Measurements from ENCODE around the gene EEA1.

EEA1 gene

GRCh38 chr12:92732716-92733115, 196.4 kb downstream of the EEA1 start:
- no peak overlapping the region for H3K27ac ChIP-seq (ENCODE audit: low read depth, low read length)
- no peak overlapping the region for H3K4me3 ChIP-seq (ENCODE audit: low read depth, low read length)
- no peak overlapping the region for H3K9ac ChIP-seq (ENCODE audit: low read length)
- no peaks in the 10 kb centered on the region for H3K27me3 ChIP-seq (ENCODE audit: control insufficient read depth, insufficient read depth, low read length)
- H3K36me3 ChIP-seq (ENCODE audit: control insufficient read depth, insufficient read depth, low read length): no peaks in the 10 kb centered on the region
- H3K4me1 ChIP-seq (ENCODE audit: control insufficient read depth, insufficient read depth, low read length): no peaks in the 10 kb centered on the region
- no peaks in the 10 kb centered on the region for H3K9me3 ChIP-seq (ENCODE audit: control insufficient read depth, insufficient read depth, low read depth, low read length)

GRCh38 chr12:92732216-92732615, 196.9 kb downstream of the EEA1 start:
- H3K4me3 ChIP-seq (ENCODE audit: low read depth, low read length): no peak overlapping the region
- H3K27ac ChIP-seq (ENCODE audit: low read depth, low read length): no peak overlapping the region
- no peaks in the 10 kb centered on the region for H3K9me3 ChIP-seq (ENCODE audit: control insufficient read depth, insufficient read depth, low read depth, low read length)
- no peaks in the 10 kb centered on the region for H3K27me3 ChIP-seq (ENCODE audit: control insufficient read depth, insufficient read depth, low read length)
- H3K9ac ChIP-seq (ENCODE audit: low read length): no peak overlapping the region
- no peaks in the 10 kb centered on the region for H3K36me3 ChIP-seq (ENCODE audit: control insufficient read depth, insufficient read depth, low read length)
- H3K4me1 ChIP-seq (ENCODE audit: control insufficient read depth, insufficient read depth, low read length): no peaks in the 10 kb centered on the region

GRCh38 chr12:92730758-92731157, 198.3 kb downstream of the EEA1 start:
- Histone ChIP-seq H3K36me3 (ENCODE audit: control insufficient read depth, insufficient read depth, low read length) (no peaks in the 10 kb centered on the region), H3K9me3 (ENCODE audit: control insufficient read depth, insufficient read depth, low read depth, low read length) (no peaks in the 10 kb centered on the region), H3K27ac (ENCODE audit: low read depth, low read length) (no peak overlapping the region), H3K4me3 (ENCODE audit: low read depth, low read length) (no peak overlapping the region), H3K9ac (ENCODE audit: low read length) (no peak overlapping the region), H3K27me3 (ENCODE audit: control insufficient read depth, insufficient read depth, low read length) (no peaks in the 10 kb centered on the region), H3K4me1 (ENCODE audit: control insufficient read depth, insufficient read depth, low read length) (no peaks in the 10 kb centered on the region)

GRCh38 chr12:92729773-92730305, 199.3 kb downstream of the EEA1 start:
- no peak overlapping the region for H3K27ac ChIP-seq (ENCODE audit: low read depth, low read length)
- H3K4me3 ChIP-seq (ENCODE audit: low read depth, low read length): no peak overlapping the region
- H3K9ac ChIP-seq (ENCODE audit: low read length): no peak overlapping the region
- H3K4me1 ChIP-seq (ENCODE audit: control insufficient read depth, insufficient read depth, low read length): no peaks in the 10 kb centered on the region
- peaks cover 3% of the 10 kb centered on the region for H3K9me3 ChIP-seq (ENCODE audit: control insufficient read depth, insufficient read depth, low read depth, low read length)
- H3K36me3 ChIP-seq (ENCODE audit: control insufficient read depth, insufficient read depth, low read length): no peaks in the 10 kb centered on the region
- no peaks in the 10 kb centered on the region for H3K27me3 ChIP-seq (ENCODE audit: control insufficient read depth, insufficient read depth, low read length)

- H3K36me3 ChIP-seq (ENCODE audit: control insufficient read depth, insufficient read depth, low read length): no peaks in the 10 kb centered on the region
- no peak overlapping the region for H3K9ac ChIP-seq (ENCODE audit: low read length)
- no peaks in the 10 kb centered on the region for H3K4me1 ChIP-seq (ENCODE audit: control insufficient read depth, insufficient read depth, low read length)
- no peak overlapping the region for H3K27ac ChIP-seq (ENCODE audit: low read depth, low read length)
- peaks cover 9% of the 10 kb centered on the region for H3K9me3 ChIP-seq (ENCODE audit: control insufficient read depth, insufficient read depth, low read depth, low read length)
- no peak overlapping the region for H3K4me3 ChIP-seq (ENCODE audit: low read depth, low read length)
- no peaks in the 10 kb centered on the region for H3K27me3 ChIP-seq (ENCODE audit: control insufficient read depth, insufficient read depth, low read length)
Measured at GRCh38 chr12:92726850-92727249, 202.2 kb downstream of the EEA1 start.

GRCh38 chr12:92722897-92723296, 206.2 kb downstream of the EEA1 start:
- Histone ChIP-seq H3K36me3 (ENCODE audit: control insufficient read depth, insufficient read depth, low read length) (no peaks in the 10 kb centered on the region), H3K9ac (ENCODE audit: low read length) (no peak overlapping the region), H3K9me3 (ENCODE audit: control insufficient read depth, insufficient read depth, low read depth, low read length) (peaks cover 9% of the 10 kb centered on the region), H3K27me3 (ENCODE audit: control insufficient read depth, insufficient read depth, low read length) (no peaks in the 10 kb centered on the region), H3K27ac (ENCODE audit: low read depth, low read length) (no peak overlapping the region), H3K4me1 (ENCODE audit: control insufficient read depth, insufficient read depth, low read length) (no peaks in the 10 kb centered on the region; the same call in 1 of the 2 replicates), H3K4me3 (ENCODE audit: low read depth, low read length) (no peak overlapping the region)

GRCh38 chr12:92721656-92722055, 207.4 kb downstream of the EEA1 start:
- Histone ChIP-seq H3K9me3 (ENCODE audit: control insufficient read depth, insufficient read depth, low read depth, low read length) (peaks cover 9% of the 10 kb centered on the region), H3K4me3 (ENCODE audit: low read depth, low read length) (no peak overlapping the region), H3K27ac (ENCODE audit: low read depth, low read length) (no peak overlapping the region), H3K36me3 (ENCODE audit: control insufficient read depth, insufficient read depth, low read length) (no peaks in the 10 kb centered on the region), H3K27me3 (ENCODE audit: control insufficient read depth, insufficient read depth, low read length) (no peaks in the 10 kb centered on the region), H3K4me1 (ENCODE audit: control insufficient read depth, insufficient read depth, low read length) (peaks cover 4% of the 10 kb centered on the region), H3K9ac (ENCODE audit: low read length) (no peak overlapping the region)

GRCh38 chr12:92721130-92721529, 208.0 kb downstream of the EEA1 start:
- Histone ChIP-seq H3K36me3 (ENCODE audit: control insufficient read depth, insufficient read depth, low read length) (no peaks in the 10 kb centered on the region), H3K9ac (ENCODE audit: low read length) (no peak overlapping the region), H3K27ac (ENCODE audit: low read depth, low read length) (no peak overlapping the region), H3K4me1 (ENCODE audit: control insufficient read depth, insufficient read depth, low read length) (peaks cover 6% of the 10 kb centered on the region), H3K4me3 (ENCODE audit: low read depth, low read length) (no peak overlapping the region), H3K9me3 (ENCODE audit: control insufficient read depth, insufficient read depth, low read depth, low read length) (peaks cover 9% of the 10 kb centered on the region), H3K27me3 (ENCODE audit: control insufficient read depth, insufficient read depth, low read length) (no peaks in the 10 kb centered on the region)
